SH-SY5Y (cell line): Measurements from ENCODE around the gene TRPM3.

ENCODE experiments used
- GATA2 ChIP-seq: IDR thresholded peaks from 2 replicates; pipeline ENCODE4 v1.6.1; 2011; ENCODE audit warnings: mild to moderate bottlenecking, low read depth, low read length
- GATA3 ChIP-seq: IDR thresholded peaks from 2 replicates; pipeline ENCODE4 v1.6.1; 2011; ENCODE audit warnings: low read depth, mild to moderate bottlenecking, low read length, moderate library complexity

- no peak for TF ChIP-seq GATA2
- TF ChIP-seq GATA3, result no peak
These were observed 140.1 kb downstream of the TRPM3 start for GRCh38 chr9:70981312-70981711.
